ENCODE data around the gene NDUFB4. TPM values are rescaled to one million over a fixed set of nuclear protein-coding genes. Genes with fewer than 3 reads are reported as not detected.

Gene NDUFB4
- total and polyA plus RNA-seq, 7 experiments from 2014 or later: 63.4 to 277 (median 78.0) TPM

- H3K9me3 Mint-ChIP-seq: peaks cover 0 to 4% (median 0%) of the 10 kb centered on the region in 11 donors
- intact Hi-C loops (cut with micrococcal nuclease): no loop called here
- CTCF ChIA-PET: no interaction called here
- no peak overlapping the region for H3K4me3 Mint-ChIP-seq
- peaks cover 0 to 3% (median 0%) of the 10 kb centered on the region in 5 donors for H3K27me3 Mint-ChIP-seq
- H3K36me3 Mint-ChIP-seq: peaks cover 0 to 18% (median 9%) of the 10 kb centered on the region in 5 donors
- POLR2A ChIA-PET: no interaction called here
- H3K36me3 ChIP-seq (ENCODE audit: control insufficient read depth in 2 of 3, insufficient read depth in 3 of 3, low read length in 3 of 3): no peaks in the 10 kb centered on the region
- no peak overlapping the region for H3K27ac ChIP-seq (ENCODE audit: low read depth, low read length)
- ATAC-seq: no peak
- no peak for DNase-seq
- H3K27ac Mint-ChIP-seq: no peak overlapping the region
- H3K27me3 ChIP-seq (ENCODE audit: control insufficient read depth in 2 of 2, insufficient read depth in 2 of 2, low read length in 2 of 2): no peaks in the 10 kb centered on the region
- H3K4me3 ChIP-seq (ENCODE audit: low read length): no peak overlapping the region
- H3K4me1 Mint-ChIP-seq: peaks cover 0 to 4% (median 0%) of the 10 kb centered on the region in 7 donors
- H3K9me3 ChIP-seq (ENCODE audit: control insufficient read depth in 2 of 3, low read length in 3 of 3): no peaks in the 10 kb centered on the region
- H3K4me1 ChIP-seq (ENCODE audit: control insufficient read depth in 2 of 2, insufficient read depth in 2 of 2, low read length in 2 of 2): no peaks in the 10 kb centered on the region
These were observed 53.7 kb downstream of the NDUFB4 start for GRCh38 chr3:120649830-120650233.

GRCh38 chr3:120650311-120650710 lies 54.2 kb downstream of the NDUFB4 start:
- H3K4me1 Mint-ChIP-seq: peaks cover 0 to 4% (median 0%) of the 10 kb centered on the region in 7 donors
- no peak overlapping the region for H3K4me3 Mint-ChIP-seq
- Histone ChIP-seq H3K9me3 (ENCODE audit: control insufficient read depth in 2 of 3, low read length in 3 of 3) (no peaks in the 10 kb centered on the region), H3K4me3 (ENCODE audit: low read length) (no peak overlapping the region), H3K27ac (ENCODE audit: low read depth, low read length) (no peak overlapping the region), H3K27me3 (ENCODE audit: control insufficient read depth in 2 of 2, insufficient read depth in 2 of 2, low read length in 2 of 2) (no peaks in the 10 kb centered on the region), H3K36me3 (ENCODE audit: control insufficient read depth in 2 of 3, insufficient read depth in 3 of 3, low read length in 3 of 3) (no peaks in the 10 kb centered on the region), H3K4me1 (ENCODE audit: control insufficient read depth in 2 of 2, insufficient read depth in 2 of 2, low read length in 2 of 2) (no peaks in the 10 kb centered on the region)
- H3K27me3 Mint-ChIP-seq: peaks cover 0 to 3% (median 0%) of the 10 kb centered on the region in 5 donors
- ChIA-PET CTCF (no interaction called here), POLR2A (no interaction called here)
- DNase-seq (no peak), ATAC-seq (no peak)
- peaks cover 0 to 4% (median 0%) of the 10 kb centered on the region in 11 donors for H3K9me3 Mint-ChIP-seq
- no peak overlapping the region for H3K27ac Mint-ChIP-seq
- H3K36me3 Mint-ChIP-seq: peaks cover 0 to 23% (median 9%) of the 10 kb centered on the region in 5 donors
- intact Hi-C loops (cut with micrococcal nuclease): no loop called here

Other genes starting within 250 kb of the NDUFB4 start
- 10 to 100 TPM; 12.3 to 24.1 (median 20.8) TPM for gene LRRC58, start 247.0 kb upstream of the NDUFB4 start, total RNA-seq
- 10 to 100 TPM in 1 of 2 donors, 1 to 10 TPM in 1; 8.1 to 10.5 TPM for gene LRRC58, start 247.0 kb upstream of the NDUFB4 start, polyA plus RNA-seq
- under 1 TPM in 4 of 5 experiments, not detected in 1; 0.05 to 0.58 (median 0.29) TPM for gene FSTL1, start 145.3 kb upstream of the NDUFB4 start, total RNA-seq
- not detected for gene FSTL1, start 145.3 kb upstream of the NDUFB4 start, polyA plus RNA-seq
- gene HGD, start 85.9 kb downstream of the NDUFB4 start, total RNA-seq: 1 to 10 TPM in 4 of 5 experiments, under 1 TPM in 1; 0.44 to 4.9 (median 2.6) TPM
- not detected for gene HGD, start 85.9 kb downstream of the NDUFB4 start, polyA plus RNA-seq
- 10 to 100 TPM; 15.4 to 30.3 (median 23.0) TPM for gene RABL3, start 146.2 kb downstream of the NDUFB4 start, total RNA-seq
- gene RABL3, start 146.2 kb downstream of the NDUFB4 start, polyA plus RNA-seq: 10 to 100 TPM; 30.2 to 40.6 TPM
- gene GTF2E1, start 146.4 kb downstream of the NDUFB4 start, total RNA-seq: 10 to 100 TPM in 4 of 5 experiments, 1 to 10 TPM in 1; 8.4 to 27.3 (median 25.3) TPM
- gene GTF2E1, start 146.4 kb downstream of the NDUFB4 start, polyA plus RNA-seq: 10 to 100 TPM in 1 of 2 donors, 1 to 10 TPM in 1; 8.7 to 13.8 TPM